NCI-H2029 treated with DMSO at 0.1 percent for 48 hours (cell line): ENCODE results near the gene CD1B.
"Not testable (repeated sequence)": the region's sequence is repeated elsewhere in the genome, so short reads cannot be mapped to it uniquely, and the experiment has no call there.

Experiments used
- DNase-seq: peaks from one replicate; lab custom pipeline; 2025; lab: John Stamatoyannopoulos, UW

The CD1B gene

GRCh38 chr1:158328426-158328825, 2.9 kb downstream of the CD1B start:
- no peak for DNase-seq

GRCh38 chr1:158327481-158327880, 3.9 kb downstream of the CD1B start:
- no peak for DNase-seq

- DNase-seq, result no peak
Measured at GRCh38 chr1:158324395-158324794, 6.9 kb downstream of the CD1B start.

- DNase-seq, result no peak
Measured at GRCh38 chr1:158323866-158324265, 7.5 kb downstream of the CD1B start.

GRCh38 chr1:158311066-158311465, 20.3 kb downstream of the CD1B start:
- DNase-seq, result no peak

GRCh38 chr1:158310623-158311022, 20.7 kb downstream of the CD1B start:
- DNase-seq, result no peak

- DNase-seq, result no peak
Measured at GRCh38 chr1:158295791-158296190, 35.5 kb downstream of the CD1B start.

GRCh38 chr1:158290321-158290844, 40.9 kb downstream of the CD1B start:
- no peak for DNase-seq

GRCh38 chr1:158289811-158290210, 41.5 kb downstream of the CD1B start, which contains the start of gene CD1C:
Gene CD1C (plus strand): TSS chr1:158289923. CDS start chr1:158290065, 142 bp downstream.
- DNase-seq, result no peak

- DNase-seq, result no peak
Measured at GRCh38 chr1:158286941-158287346, 44.4 kb downstream of the CD1B start.

GRCh38 chr1:158286487-158286886, 44.8 kb downstream of the CD1B start:
- no peak for DNase-seq

- no peak for DNase-seq
Measured at GRCh38 chr1:158285756-158286241, 45.5 kb downstream of the CD1B start.

- no peak for DNase-seq
Measured at GRCh38 chr1:158283965-158284364, 47.4 kb downstream of the CD1B start.

- not testable (repeated sequence) for DNase-seq
Measured at GRCh38 chr1:158282421-158282820, 48.9 kb downstream of the CD1B start.
